ENCODE measurements around the gene TBC1D3B. TPM values are rescaled to one million over a fixed set of nuclear protein-coding genes. Genes with fewer than 3 reads are reported as not detected.
"Not testable (repeated sequence)": the region's sequence is repeated elsewhere in the genome, so short reads cannot be mapped to it uniquely, and the experiment has no call there.

TBC1D3B gene
- total RNA-seq = 8.2 TPM
- long read RNA-seq = 0 reads

DNA sequence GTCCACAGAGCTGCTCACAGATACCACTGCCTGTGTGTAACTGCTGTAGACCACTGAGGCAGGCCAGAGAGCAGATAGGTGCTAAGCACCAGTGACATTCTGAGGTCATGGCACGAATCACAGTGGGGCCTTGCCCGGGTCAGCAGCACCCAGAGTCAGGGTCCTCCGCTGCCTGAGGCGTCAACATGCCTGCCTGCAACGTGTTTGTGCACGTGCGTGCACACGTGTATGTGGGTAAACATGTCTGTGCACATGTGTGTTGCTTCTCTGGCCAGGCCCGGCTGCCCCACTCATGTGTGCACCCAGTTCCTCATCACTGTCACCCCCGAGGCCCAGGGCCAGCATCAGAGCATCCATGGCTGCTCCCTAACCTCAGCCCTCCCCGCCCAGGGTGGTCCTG is at the start of gene TBC1D3B:
Gene TBC1D3B, minus strand, starts transcription at position 101 of the 400 bp plus-strand sequence. CDS start 1,586 bp downstream, outside the sequence.
- H3K9me3 ChIP-seq; H3K27me3 ChIP-seq; H3K36me3 ChIP-seq; DNase-seq; H3K27ac ChIP-seq; intact Hi-C loops (cut with DNase I); ATAC-seq; H3K4me3 ChIP-seq; H3K4me1 ChIP-seq: not testable (repeated sequence)

DNA sequence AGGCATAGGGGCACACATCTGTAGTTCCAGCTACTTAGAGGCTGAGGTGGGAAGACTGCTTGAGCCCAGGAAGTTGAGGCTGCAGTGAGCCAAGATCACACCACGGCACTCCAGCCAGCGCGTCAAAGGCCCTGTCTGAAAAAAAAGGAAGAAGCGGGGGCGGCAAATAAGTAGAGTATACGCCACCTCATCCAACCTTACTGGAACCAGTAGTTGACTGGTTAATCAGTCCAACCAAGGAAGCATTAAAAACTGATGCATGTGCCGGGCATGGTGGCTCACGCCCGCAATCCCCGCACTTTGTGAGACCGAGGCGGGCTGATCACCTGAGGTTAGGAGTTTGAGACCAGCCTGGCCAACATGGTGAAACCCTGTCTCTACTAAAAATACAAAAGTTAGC is 46.5 kb upstream of the TBC1D3B start:
- intact Hi-C loops (cut with DNase I); H3K4me3 ChIP-seq; H3K36me3 ChIP-seq; H3K27me3 ChIP-seq; H3K9me3 ChIP-seq; DNase-seq; H3K4me1 ChIP-seq; ATAC-seq; H3K27ac ChIP-seq: not testable (repeated sequence)

DNA sequence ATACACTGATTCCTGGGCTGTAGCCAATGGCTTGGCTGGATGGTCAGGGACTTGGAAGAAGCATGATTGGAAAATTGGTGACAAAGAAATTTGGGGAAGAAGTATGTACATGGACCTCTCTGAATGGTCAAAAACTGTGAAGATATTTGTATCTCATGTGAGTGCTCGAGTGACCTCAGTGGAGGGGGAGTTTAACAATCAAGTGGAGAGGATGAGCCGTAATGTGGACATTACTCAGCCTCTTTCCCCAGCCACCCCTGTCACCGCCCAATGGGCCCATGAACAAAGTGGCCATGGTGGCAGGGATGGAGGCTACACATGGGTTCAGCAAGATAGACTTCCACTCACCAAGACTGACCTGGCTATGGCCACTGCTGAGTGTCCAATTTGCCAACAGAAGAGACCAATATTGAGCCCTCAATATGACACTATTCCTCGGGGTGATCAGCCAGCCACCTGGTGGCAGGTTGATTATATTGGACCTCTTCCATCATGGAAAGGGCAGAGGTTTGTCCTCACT is 45.2 kb upstream of the TBC1D3B start:
- H3K36me3 ChIP-seq; H3K4me1 ChIP-seq; H3K9me3 ChIP-seq; H3K27ac ChIP-seq; ATAC-seq; H3K4me3 ChIP-seq; intact Hi-C loops (cut with DNase I); DNase-seq; H3K27me3 ChIP-seq: not testable (repeated sequence)

- H3K4me1 ChIP-seq; H3K36me3 ChIP-seq; H3K9me3 ChIP-seq; H3K4me3 ChIP-seq; ATAC-seq; H3K27ac ChIP-seq; intact Hi-C loops (cut with DNase I); DNase-seq; H3K27me3 ChIP-seq: not testable (repeated sequence)
Observed at GRCh38 chr17:36220737-36221580, 44.5 kb upstream of the TBC1D3B start.

GRCh38 chr17:36219556-36219955 is 43.1 kb upstream of the TBC1D3B start:
- ATAC-seq; H3K9me3 ChIP-seq; intact Hi-C loops (cut with DNase I); H3K27me3 ChIP-seq; H3K27ac ChIP-seq; DNase-seq; H3K36me3 ChIP-seq; H3K4me1 ChIP-seq; H3K4me3 ChIP-seq: not testable (repeated sequence)

- ATAC-seq; intact Hi-C loops (cut with DNase I): not testable (repeated sequence)
Observed at GRCh38 chr17:36215406-36216308, 39.2 kb upstream of the TBC1D3B start.

GRCh38 chr17:36214918-36215317 is 38.5 kb upstream of the TBC1D3B start:
- Histone ChIP-seq H3K36me3 (no peaks in the 10 kb centered on the region), H3K9me3 (no peaks in the 10 kb centered on the region), H3K27me3 (no peaks in the 10 kb centered on the region), H3K4me3 (no peak overlapping the region), H3K27ac (no peak overlapping the region), H3K4me1 (no peaks in the 10 kb centered on the region)
- intact Hi-C loops (cut with DNase I) = no loop called here
- no peak for DNase-seq
- no peak for ATAC-seq
- TF ChIP-seq, protein P1, sequence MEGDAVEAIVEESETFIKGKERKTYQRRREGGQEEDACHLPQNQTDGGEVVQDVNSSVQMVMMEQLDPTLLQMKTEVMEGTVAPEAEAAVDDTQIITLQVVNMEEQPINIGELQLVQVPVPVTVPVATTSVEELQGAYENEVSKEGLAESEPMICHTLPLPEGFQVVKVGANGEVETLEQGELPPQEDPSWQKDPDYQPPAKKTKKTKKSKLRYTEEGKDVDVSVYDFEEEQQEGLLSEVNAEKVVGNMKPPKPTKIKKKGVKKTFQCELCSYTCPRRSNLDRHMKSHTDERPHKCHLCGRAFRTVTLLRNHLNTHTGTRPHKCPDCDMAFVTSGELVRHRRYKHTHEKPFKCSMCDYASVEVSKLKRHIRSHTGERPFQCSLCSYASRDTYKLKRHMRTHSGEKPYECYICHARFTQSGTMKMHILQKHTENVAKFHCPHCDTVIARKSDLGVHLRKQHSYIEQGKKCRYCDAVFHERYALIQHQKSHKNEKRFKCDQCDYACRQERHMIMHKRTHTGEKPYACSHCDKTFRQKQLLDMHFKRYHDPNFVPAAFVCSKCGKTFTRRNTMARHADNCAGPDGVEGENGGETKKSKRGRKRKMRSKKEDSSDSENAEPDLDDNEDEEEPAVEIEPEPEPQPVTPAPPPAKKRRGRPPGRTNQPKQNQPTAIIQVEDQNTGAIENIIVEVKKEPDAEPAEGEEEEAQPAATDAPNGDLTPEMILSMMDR (IDR thresholded peaks at IDR 0.05) = no peak

More at GRCh38 chr17:36215406-36216308, 39.2 kb upstream of the TBC1D3B start:
- not testable (repeated sequence) for H3K27ac ChIP-seq, H3K27me3 ChIP-seq, DNase-seq, H3K36me3 ChIP-seq, H3K4me3 ChIP-seq, H3K9me3 ChIP-seq, H3K4me1 ChIP-seq

- no peaks in the 10 kb centered on the region for H3K27me3 ChIP-seq
- intact Hi-C loops (cut with DNase I) = no loop called here
- H3K36me3 ChIP-seq = no peaks in the 10 kb centered on the region
- ATAC-seq = no peak
- H3K9me3 ChIP-seq = no peaks in the 10 kb centered on the region
- H3K4me1 ChIP-seq = no peaks in the 10 kb centered on the region
- H3K4me3 ChIP-seq = no peak overlapping the region
- no peak for DNase-seq
- TF ChIP-seq, protein P1 (IDR thresholded peaks at IDR 0.05) = no peak
- H3K27ac ChIP-seq = no peak overlapping the region
Observed at GRCh38 chr17:36213695-36214094, 37.3 kb upstream of the TBC1D3B start.
